Measurements from ENCODE around the gene ZNF175. TPM values are rescaled to one million over a fixed set of nuclear protein-coding genes. Genes with fewer than 3 reads are reported as not detected.

ZNF175 gene
- 1 to 10 TPM; 7.1 to 7.9 TPM for total RNA-seq

- ChIA-PET POLR2A (interaction anchor here (0.7 kb wide), 1 partner anchor 929 kb away, joined by 4 read pairs; no protein-coding TSS in a partner anchor), CTCF (interaction anchor here (0.9 to 1.2 kb wide), 3 partner anchors 86 to 173 kb away, joined by 3 read pairs; no protein-coding TSS in a partner anchor)
- peak; percentile 92 for DNase-seq
- peak within 1 kb of the TSS; percentile 70 for H3K27ac Mint-ChIP-seq
- H3K4me1 Mint-ChIP-seq (ENCODE audit: low read depth) = peaks cover 30% of the 10 kb centered on the region
- H3K4me3 Mint-ChIP-seq = peak within 1 kb of the TSS; percentile 86
- peaks cover 4% of the 10 kb centered on the region for H3K27me3 Mint-ChIP-seq
- intact Hi-C loops (cut with micrococcal nuclease) = loop anchor here (1.0 to 10.0 kb wide), 3 partner anchors 23 to 96 kb away; partner anchors contain the start of gene CEACAM18
- no peaks in the 10 kb centered on the region for H3K9me3 Mint-ChIP-seq
- peaks cover 25% of the 10 kb centered on the region for H3K36me3 Mint-ChIP-seq
These were observed at the start of gene ZNF175 for GRCh38 chr19:51570962-51571575. Gene ZNF175 (plus strand): TSS chr19:51571283. CDS start chr19:51573330, 2,047 bp downstream.

GRCh38 chr19:51521357-51521756, 49.7 kb upstream of the ZNF175 start:
- Mint-ChIP-seq H3K4me1 (ENCODE audit: low read depth) (no peaks in the 10 kb centered on the region), H3K27me3 (peaks cover 26% of the 10 kb centered on the region), H3K9me3 (no peaks in the 10 kb centered on the region), H3K27ac (no peak overlapping the region), H3K4me3 (no peak overlapping the region), H3K36me3 (no peaks in the 10 kb centered on the region)
- DNase-seq = no peak
- intact Hi-C loops (cut with micrococcal nuclease) = no loop called here
- ChIA-PET CTCF (interaction anchor here (1.0 kb wide), 1 partner anchor 48 kb away, joined by 4 read pairs; no protein-coding TSS in a partner anchor), POLR2A (no interaction called here)

GRCh38 chr19:51521781-51522180, 49.3 kb upstream of the ZNF175 start:
- Mint-ChIP-seq H3K9me3 (no peaks in the 10 kb centered on the region), H3K4me3 (no peak overlapping the region), H3K27ac (no peak overlapping the region), H3K36me3 (no peaks in the 10 kb centered on the region), H3K27me3 (peaks cover 28% of the 10 kb centered on the region), H3K4me1 (ENCODE audit: low read depth) (no peaks in the 10 kb centered on the region)
- ChIA-PET CTCF (no interaction called here), POLR2A (no interaction called here)
- intact Hi-C loops (cut with micrococcal nuclease) = no loop called here
- DNase-seq = no peak

- H3K27me3 Mint-ChIP-seq = peaks cover 39% of the 10 kb centered on the region
- H3K27ac Mint-ChIP-seq = no peak overlapping the region
- no peak for DNase-seq
- H3K4me3 Mint-ChIP-seq = no peak overlapping the region
- intact Hi-C loops (cut with micrococcal nuclease) = no loop called here
- POLR2A ChIA-PET = no interaction called here
- H3K9me3 Mint-ChIP-seq = no peaks in the 10 kb centered on the region
- no peaks in the 10 kb centered on the region for H3K36me3 Mint-ChIP-seq
- CTCF ChIA-PET = interaction anchor here (0.6 to 1.9 kb wide), 4 partner anchors 9 to 187 kb away, joined by 4 to 5 read pairs (median 4); no protein-coding TSS in a partner anchor
- H3K4me1 Mint-ChIP-seq (ENCODE audit: low read depth) = no peaks in the 10 kb centered on the region
These were observed 46.3 kb upstream of the ZNF175 start for GRCh38 chr19:51524666-51525264.

GRCh38 chr19:51525651-51526050, 45.4 kb upstream of the ZNF175 start:
- Mint-ChIP-seq H3K27me3 (peaks cover 38% of the 10 kb centered on the region), H3K27ac (no peak overlapping the region), H3K9me3 (no peaks in the 10 kb centered on the region), H3K36me3 (no peaks in the 10 kb centered on the region), H3K4me1 (ENCODE audit: low read depth) (no peaks in the 10 kb centered on the region), H3K4me3 (no peak overlapping the region)
- intact Hi-C loops (cut with micrococcal nuclease) = no loop called here
- ChIA-PET POLR2A (no interaction called here), CTCF (interaction anchor here (1.4 to 1.9 kb wide), 3 partner anchors 11 to 104 kb away, joined by 3 to 5 read pairs (median 5); no protein-coding TSS in a partner anchor)
- DNase-seq = no peak

GRCh38 chr19:51529301-51529700, 41.8 kb upstream of the ZNF175 start:
- Mint-ChIP-seq H3K9me3 (no peaks in the 10 kb centered on the region), H3K36me3 (no peaks in the 10 kb centered on the region), H3K4me1 (ENCODE audit: low read depth) (no peaks in the 10 kb centered on the region), H3K27me3 (peaks cover 41% of the 10 kb centered on the region), H3K27ac (no peak overlapping the region), H3K4me3 (no peak overlapping the region)
- POLR2A ChIA-PET = no interaction called here
- no peak for DNase-seq
- intact Hi-C loops (cut with micrococcal nuclease) = no loop called here
- CTCF ChIA-PET = interaction anchor here (2.4 kb wide), 1 partner anchor 56 kb away, joined by 10 read pairs; no protein-coding TSS in a partner anchor

GRCh38 chr19:51530616-51531015, 40.5 kb upstream of the ZNF175 start:
- Mint-ChIP-seq H3K36me3 (no peaks in the 10 kb centered on the region), H3K27ac (no peak overlapping the region), H3K4me3 (no peak overlapping the region), H3K4me1 (ENCODE audit: low read depth) (no peaks in the 10 kb centered on the region), H3K9me3 (no peaks in the 10 kb centered on the region), H3K27me3 (peaks cover 53% of the 10 kb centered on the region)
- POLR2A ChIA-PET = no interaction called here
- no peak for DNase-seq
- intact Hi-C loops (cut with micrococcal nuclease) = no loop called here
- CTCF ChIA-PET = interaction anchor here (0.8 to 2.4 kb wide), 4 partner anchors 17 to 247 kb away, joined by 3 to 10 read pairs (median 3); no protein-coding TSS in a partner anchor

- Mint-ChIP-seq H3K4me1 (ENCODE audit: low read depth) (no peaks in the 10 kb centered on the region), H3K27ac (no peak within 1 kb of the TSS), H3K27me3 (peaks cover 58% of the 10 kb centered on the region), H3K9me3 (no peaks in the 10 kb centered on the region), H3K36me3 (no peaks in the 10 kb centered on the region), H3K4me3 (no peak within 1 kb of the TSS)
- ChIA-PET POLR2A (no interaction called here), CTCF (interaction anchor here (0.9 to 2.4 kb wide), 2 partner anchors 58 to 246 kb away, joined by 3 to 10 read pairs; no protein-coding TSS in a partner anchor)
- intact Hi-C loops (cut with micrococcal nuclease) = no loop called here
- peak; percentile 13 for DNase-seq
These were observed 39.5 kb upstream of the ZNF175 start, which contains the start of gene SIGLEC6 for GRCh38 chr19:51531349-51532315. Gene SIGLEC6 (minus strand): TSS chr19:51531670. CDS start chr19:51531648, 22 bp downstream.

GRCh38 chr19:51535535-51535934, 35.5 kb upstream of the ZNF175 start:
- H3K27me3 Mint-ChIP-seq = peaks cover 59% of the 10 kb centered on the region
- H3K4me1 Mint-ChIP-seq (ENCODE audit: low read depth) = no peaks in the 10 kb centered on the region
- no peak overlapping the region for H3K27ac Mint-ChIP-seq
- no peak for DNase-seq
- no peaks in the 10 kb centered on the region for H3K36me3 Mint-ChIP-seq
- no peaks in the 10 kb centered on the region for H3K9me3 Mint-ChIP-seq
- CTCF ChIA-PET = no interaction called here
- intact Hi-C loops (cut with micrococcal nuclease) = no loop called here
- no peak overlapping the region for H3K4me3 Mint-ChIP-seq
- POLR2A ChIA-PET = no interaction called here

GRCh38 chr19:51539821-51540366, 31.2 kb upstream of the ZNF175 start:
- no peak overlapping the region for H3K4me3 Mint-ChIP-seq
- H3K9me3 Mint-ChIP-seq = no peaks in the 10 kb centered on the region
- intact Hi-C loops (cut with micrococcal nuclease) = no loop called here
- DNase-seq = no peak
- no peaks in the 10 kb centered on the region for H3K4me1 Mint-ChIP-seq (ENCODE audit: low read depth)
- no peak overlapping the region for H3K27ac Mint-ChIP-seq
- no peaks in the 10 kb centered on the region for H3K36me3 Mint-ChIP-seq
- H3K27me3 Mint-ChIP-seq = peaks cover 60% of the 10 kb centered on the region
- ChIA-PET CTCF (interaction anchor here (2.6 kb wide), 1 partner anchor 118 kb away, joined by 9 read pairs; no protein-coding TSS in a partner anchor), POLR2A (no interaction called here)

GRCh38 chr19:51541458-51542357, 29.4 kb upstream of the ZNF175 start:
- intact Hi-C loops (cut with micrococcal nuclease) = no loop called here
- no peak for DNase-seq
- CTCF ChIA-PET = no interaction called here
- Mint-ChIP-seq H3K9me3 (no peaks in the 10 kb centered on the region), H3K27ac (no peak overlapping the region), H3K4me1 (ENCODE audit: low read depth) (peaks cover 5% of the 10 kb centered on the region), H3K36me3 (no peaks in the 10 kb centered on the region), H3K4me3 (no peak overlapping the region), H3K27me3 (peaks cover 57% of the 10 kb centered on the region)
- POLR2A ChIA-PET = no interaction called here

Measured in activated CD4-positive, alpha-beta memory T cell treated with anti-CD3 and anti-CD28 coated beads for 36 hours (primary cell).